Heart left ventricle (tissue), 16 donors: ENCODE results near the gene LRBA. TPM values are rescaled to one million over a fixed set of nuclear protein-coding genes. Genes with fewer than 3 reads are reported as not detected.
A peak's percentile ranks its signal among the peaks of the same experiment; 100 is the strongest.

Experiments used
- ATAC-seq, 4 donors: fragments of 200-7000 bp; cut with Tn5 transposase; one replicate each; pipeline ENCODE4 v1.9.1; 2020 to 2022; ENCODE audit warnings: moderate library complexity in 4 of 4, mild to moderate bottlenecking in 3 of 4, moderate number of reproducible peaks in 1 of 4
- DNase-seq, 5 donors: peaks; one replicate each; pipeline ENCODE4 v3.0.0-alpha.2; 2020
- H3K27ac ChIP-seq, 12 donors: fragments of 200-600 bp; sonication (generic) in 4 of 12; one replicate each; pipeline versions ENCODE4 v1.5.0 to v1.8.0; 2016 to 2022; ENCODE audit warnings: mild to moderate bottlenecking in 2 of 12
- H3K27me3 ChIP-seq, 9 donors: fragments of 200-600 bp; sonication (generic) in 2 of 9; one replicate each; pipeline versions ENCODE4 v1.5.1 to v1.8.0; 2016 to 2022; ENCODE audit warnings: mild to moderate bottlenecking in 3 of 9
- H3K36me3 ChIP-seq, 9 donors: fragments of 200-600 bp; sonication (generic) in 2 of 9; one replicate each; pipeline versions ENCODE4 v1.5.0 to v1.8.0; 2018 to 2022; ENCODE audit warnings: mild to moderate bottlenecking in 2 of 9
- H3K4me1 ChIP-seq, 12 donors: fragments of 200-600 bp; sonication (generic) in 4 of 12; one replicate each; pipeline versions ENCODE4 v1.5.0 to v1.8.0; 2016 to 2022; ENCODE audit warnings: mild to moderate bottlenecking in 3 of 12
- H3K4me3 ChIP-seq, 12 donors: fragments of 200-600 bp; sonication (generic) in 4 of 12; one replicate each; pipeline versions ENCODE4 v1.5.0 to v1.8.0; 2017 to 2022; ENCODE audit warnings: mild to moderate bottlenecking in 9 of 12, moderate library complexity in 4 of 12
- H3K9me3 ChIP-seq, 12 donors: fragments of 200-600 bp; sonication (generic) in 4 of 12; one replicate each; pipeline versions ENCODE4 v1.5.0 to v1.8.0; 2016 to 2022; ENCODE audit warnings: mild to moderate bottlenecking in 1 of 12
- POLR2A ChIP-seq, 2 donors: fragments of 450-650 bp; IDR thresholded peaks; one replicate each; pipeline ENCODE4 v1.6.1; 2017; ENCODE audit warnings: antibody characterized with exemption in 2 of 2, mild to moderate bottlenecking in 2 of 2, moderate library complexity in 2 of 2
- WGBS, 4 donors: extraction: QIAGEN DNeasy Blood & Tissue Kit in 2 of 4; methylation state at CpG; one replicate each; pipeline versions ENCODE4 v1.1.5 to v1.1.7; 2013 to 2018; 5-methylcytosine and 5-hydroxymethylcytosine counted together
- intact Hi-C, 10 donors: fragments of 100-400 bp; cut with DNase I; formaldehyde crosslinking; loops; one replicate each; pipeline versions ENCODE4 v1.11.1 to v1.14.2; 2022
- polyA plus RNA-seq, 2 donors: library from polyadenylated mRNA; stranded (reverse); fragments of 200-250 nt; gene quantifications; one replicate each; pipeline ENCODE4 v1.2.3, GENCODE V29; 2013
- total RNA-seq, 9 donors: library from RNA; depleted of rRNA in 2 of 9; stranded (reverse); fragments of >200 nt in 2 of 9; fragmentation: NEBNext Ultra II Directional in 3 of 9; extraction: Animal tissue kit (Norgen Biotek cat#: 25700) in 3 of 9; gene quantifications; one replicate each; pipeline versions ENCODE4 v1.1.0 to v1.2.4, GENCODE V29; 2016 to 2023
- TF ChIP-seq, protein P1 (sequence below), 12 donors: fragments of 200-600 bp; sonication (generic) in 4 of 12; IDR thresholded peaks; one replicate each; pipeline versions ENCODE4 v1.5.0 to v1.8.0; 2018 to 2022; ENCODE audit warnings: antibody characterized with exemption in 12 of 12, mild to moderate bottlenecking in 5 of 12
- donor health status: ischemic (EF 13 %, LVEDD 7.1; RV severe dilation, severe dysfunction).
- donor health status: healthy with polysubstance abuse.
- donor health status: DM: no; HTN: yes; CAD: no.
- donor health status: DM: no; HTN: no; CAD: no.
- donor health status: ischemic (EF 25% LVEDD 6.9; RV normal size, moderate dysfunction).
- donor health status: ischemic (EF 25% LVEDD 5.7; RV mildly dilated, moderate dysfunction).
- donor health status: healthy.
- donor health status: DM: yes; HTN: yes; CAD: no.
- donor health status: ischemic (EF 35%, LVEDD 5.7; RV mildly dilated, moderate dysfunction).
- donor health status: nonischemic (EF 11% LVEDD 7.7; RV severe dilation, severe dysfunction).
- donor health status: DM: yes; HTN: yes; CAD: no.
- donor health status: PGD.
- donor health status: ischemic (EF 29% LVEDD 5.4; RV normal size, mild dysfunction).
- donor health status: nonischemic (EF 23%, LVEDD 6.1; RV moderate dilation, normal function).

The LRBA gene
- total and polyA plus RNA-seq, 11 donors, result 6.5 to 35.1 (median 22.6) TPM

DNA sequence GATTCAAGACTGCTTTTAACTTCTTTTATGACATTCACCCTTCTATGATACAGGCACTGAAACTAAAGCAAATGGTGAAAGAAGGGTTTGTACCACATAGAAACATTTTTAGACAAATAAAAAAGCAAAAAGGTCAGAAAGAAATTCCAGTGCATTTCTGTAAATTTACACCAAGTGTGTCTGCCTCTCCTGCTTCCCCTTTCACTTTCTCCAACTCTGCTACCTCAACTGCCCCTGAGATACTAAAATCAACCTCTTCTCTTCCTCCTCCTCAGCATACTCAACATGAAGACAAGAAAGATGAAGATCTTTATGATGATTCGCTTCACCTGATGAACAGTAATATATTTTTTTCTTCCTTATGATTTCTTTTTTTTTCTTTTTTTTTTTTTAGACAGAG is 187.9 kb downstream of the LRBA start:
- DNase-seq (no peak), ATAC-seq (no peak)
- H3K9me3 ChIP-seq, result peaks cover 0 to 9% (median 0%) of the 10 kb centered on the region in 12 donors
- TF ChIP-seq, protein P1, sequence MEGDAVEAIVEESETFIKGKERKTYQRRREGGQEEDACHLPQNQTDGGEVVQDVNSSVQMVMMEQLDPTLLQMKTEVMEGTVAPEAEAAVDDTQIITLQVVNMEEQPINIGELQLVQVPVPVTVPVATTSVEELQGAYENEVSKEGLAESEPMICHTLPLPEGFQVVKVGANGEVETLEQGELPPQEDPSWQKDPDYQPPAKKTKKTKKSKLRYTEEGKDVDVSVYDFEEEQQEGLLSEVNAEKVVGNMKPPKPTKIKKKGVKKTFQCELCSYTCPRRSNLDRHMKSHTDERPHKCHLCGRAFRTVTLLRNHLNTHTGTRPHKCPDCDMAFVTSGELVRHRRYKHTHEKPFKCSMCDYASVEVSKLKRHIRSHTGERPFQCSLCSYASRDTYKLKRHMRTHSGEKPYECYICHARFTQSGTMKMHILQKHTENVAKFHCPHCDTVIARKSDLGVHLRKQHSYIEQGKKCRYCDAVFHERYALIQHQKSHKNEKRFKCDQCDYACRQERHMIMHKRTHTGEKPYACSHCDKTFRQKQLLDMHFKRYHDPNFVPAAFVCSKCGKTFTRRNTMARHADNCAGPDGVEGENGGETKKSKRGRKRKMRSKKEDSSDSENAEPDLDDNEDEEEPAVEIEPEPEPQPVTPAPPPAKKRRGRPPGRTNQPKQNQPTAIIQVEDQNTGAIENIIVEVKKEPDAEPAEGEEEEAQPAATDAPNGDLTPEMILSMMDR (IDR thresholded peaks at IDR 0.05), result no peak
- TF ChIP-seq POLR2A (IDR thresholded peaks at IDR 0.05), result no peak
- H3K27me3 ChIP-seq, result no peaks in the 10 kb centered on the region
- peaks cover 0 to 12% (median 0%) of the 10 kb centered on the region in 12 donors for H3K4me1 ChIP-seq
- WGBS, 4 donors, result 98 to 99% (median 98%) methylated on average over 1 of the region's 1 CpG
- peak overlapping the region in 1 of 12 donors; percentile 16 for H3K27ac ChIP-seq
- H3K36me3 ChIP-seq, result peaks cover 0 to 19% (median 5%) of the 10 kb centered on the region in 9 donors
- intact Hi-C loops, result no loop called here
- peak overlapping the region in 1 of 12 donors; percentile 16 for H3K4me3 ChIP-seq

DNA sequence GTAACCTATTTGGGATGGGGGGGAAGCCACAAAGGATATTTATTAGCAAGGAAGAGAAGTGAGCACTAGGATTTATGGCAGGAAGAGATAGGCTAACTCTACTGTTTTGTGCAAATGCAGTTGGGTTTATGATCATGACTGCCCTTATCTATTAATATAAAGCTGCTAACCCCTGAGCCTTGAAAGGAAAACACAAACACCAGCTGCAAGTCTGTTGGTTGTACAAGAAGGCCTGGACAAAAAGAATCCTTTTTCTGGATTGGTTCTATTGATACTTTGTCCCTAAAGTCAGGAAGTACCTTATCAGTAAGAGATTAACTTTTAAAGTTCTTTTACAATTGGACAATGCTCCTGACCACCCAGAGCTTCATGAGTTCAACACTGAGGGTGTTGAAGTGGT is 188.8 kb downstream of the LRBA start:
- Histone ChIP-seq H3K9me3 (peaks cover 0 to 9% (median 0%) of the 10 kb centered on the region in 12 donors), H3K27ac (no peak overlapping the region), H3K36me3 (peaks cover 0 to 18% (median 5%) of the 10 kb centered on the region in 9 donors), H3K27me3 (no peaks in the 10 kb centered on the region), H3K4me3 (no peak overlapping the region), H3K4me1 (peaks cover 0 to 12% (median 0%) of the 10 kb centered on the region in 12 donors)
- TF ChIP-seq, protein P1 (IDR thresholded peaks at IDR 0.05), result no peak
- no peak for TF ChIP-seq POLR2A (IDR thresholded peaks at IDR 0.05)
- no peak for ATAC-seq
- intact Hi-C loops, result no loop called here
- DNase-seq, result no peak

DNA sequence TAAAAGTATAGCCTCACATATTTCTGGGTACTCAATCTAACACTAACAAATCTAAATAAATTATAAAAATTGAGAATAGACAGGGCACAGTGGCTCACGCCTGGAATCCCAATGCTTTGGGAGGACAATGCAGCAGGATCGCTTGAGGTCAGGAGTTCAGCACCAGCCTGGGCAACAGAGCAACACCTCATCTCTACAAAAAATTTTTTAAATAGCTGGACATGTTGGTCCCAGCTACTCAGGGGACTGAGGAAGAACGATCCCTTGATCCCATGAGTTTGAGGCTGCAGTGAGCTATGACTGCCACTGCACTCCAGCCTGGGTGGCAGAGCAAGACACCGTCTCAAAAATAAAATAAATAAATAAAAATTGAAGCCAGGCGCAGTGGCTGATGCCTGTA is 192.7 kb downstream of the LRBA start:
- DNase-seq, result no peak
- Histone ChIP-seq H3K4me3 (no peak overlapping the region), H3K36me3 (peaks cover 0 to 7% (median 0%) of the 10 kb centered on the region in 9 donors), H3K9me3 (peaks cover 0 to 9% (median 0%) of the 10 kb centered on the region in 12 donors), H3K27me3 (no peaks in the 10 kb centered on the region), H3K4me1 (peaks cover 0 to 7% (median 0%) of the 10 kb centered on the region in 12 donors), H3K27ac (no peak overlapping the region)
- TF ChIP-seq POLR2A (IDR thresholded peaks at IDR 0.05), result no peak
- WGBS, 4 donors, result 92 to 95% (median 94%) methylated on average over 5 of the region's 5 CpGs
- ATAC-seq, result no peak
- intact Hi-C loops, result no loop called here

GRCh38 chr4:150821641-150822040 is 193.4 kb downstream of the LRBA start:
- Histone ChIP-seq H3K27me3 (no peaks in the 10 kb centered on the region), H3K36me3 (peaks cover 0 to 3% (median 0%) of the 10 kb centered on the region in 9 donors), H3K27ac (no peak overlapping the region), H3K9me3 (peaks cover 0 to 9% (median 0%) of the 10 kb centered on the region in 12 donors), H3K4me3 (no peak overlapping the region), H3K4me1 (peaks cover 0 to 3% (median 0%) of the 10 kb centered on the region in 12 donors)
- ATAC-seq (no peak), DNase-seq (no peak)
- TF ChIP-seq, protein P1 (IDR thresholded peaks at IDR 0.05), result no peak
- no peak for TF ChIP-seq POLR2A (IDR thresholded peaks at IDR 0.05)
- intact Hi-C loops, result no loop called here

- ATAC-seq (no peak), DNase-seq (no peak)
- no peak for TF ChIP-seq POLR2A (IDR thresholded peaks at IDR 0.05)
- TF ChIP-seq, protein P1 (IDR thresholded peaks at IDR 0.05), result no peak
- Histone ChIP-seq H3K9me3 (peaks cover 0 to 9% (median 0%) of the 10 kb centered on the region in 12 donors), H3K4me3 (no peak overlapping the region), H3K27ac (no peak overlapping the region), H3K4me1 (peaks cover 0 to 3% (median 0%) of the 10 kb centered on the region in 12 donors), H3K36me3 (peaks cover 0 to 9% (median 0%) of the 10 kb centered on the region in 9 donors), H3K27me3 (no peaks in the 10 kb centered on the region)
- intact Hi-C loops, result no loop called here
- 96 to 100% (median 98%) methylated on average over 1 of the region's 1 CpG for WGBS, 4 donors
Measured at GRCh38 chr4:150820409-150820808, 194.7 kb downstream of the LRBA start.
